Activated CD8-positive, alpha-beta memory T cell treated with anti-CD3 and anti-CD28 coated beads, Interleukin-2, amount 50 U/mL, for 4 hours (primary cell): ENCODE data around the gene CCDC167.
A peak's percentile ranks its signal among the peaks of the same experiment; 100 is the strongest.
"Not testable (repeated sequence)": the region's sequence is repeated elsewhere in the genome, so short reads cannot be mapped to it uniquely, and the experiment has no call there.

Experiments used
- DNase-seq: peaks from one replicate; pipeline ENCODE4 v3.0.0-alpha.2; 2020

The CCDC167 gene

GRCh38 chr6:37507690-37508421, 8.2 kb upstream of the CCDC167 start:
- DNase-seq: no peak

DNA sequence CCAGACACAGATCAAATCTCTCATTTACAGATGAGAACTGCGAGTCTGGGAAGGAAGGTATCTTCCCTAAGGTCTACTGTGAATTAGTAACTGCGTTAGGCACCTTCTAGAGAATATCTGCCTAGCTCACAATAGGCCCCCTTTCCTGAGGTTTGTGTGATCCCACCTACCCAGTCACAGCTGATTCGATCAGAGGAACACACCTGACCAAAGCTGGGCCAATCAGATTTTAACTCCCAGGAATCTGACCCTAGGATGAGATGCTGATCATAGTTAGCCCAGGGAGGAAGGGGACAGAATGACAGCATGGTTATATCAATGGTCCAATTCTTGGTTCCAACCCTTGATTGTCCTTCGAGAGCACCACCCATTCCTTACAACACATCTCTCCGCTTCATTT, 7.4 kb upstream of the CCDC167 start:
- DNase-seq: no peak

DNA sequence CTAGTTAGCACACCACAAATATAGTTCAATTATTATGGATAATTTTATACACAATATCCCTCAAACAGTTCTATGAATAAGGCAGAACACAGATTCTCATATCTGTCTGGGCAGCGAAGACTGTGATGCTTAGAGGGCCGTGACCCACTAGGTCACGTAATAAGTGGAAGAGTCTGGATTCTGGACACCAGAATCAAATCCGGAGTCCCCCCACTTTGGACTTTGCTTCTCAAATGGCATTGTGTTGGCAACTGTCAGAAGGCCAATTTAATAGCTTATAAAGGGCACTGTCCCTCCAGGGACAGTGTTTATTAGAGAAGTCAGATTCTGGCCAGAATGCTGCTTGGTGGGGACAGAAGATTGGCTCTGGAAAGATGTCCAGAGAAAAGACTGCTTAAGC, 6.8 kb upstream of the CCDC167 start:
- no peak for DNase-seq

DNA sequence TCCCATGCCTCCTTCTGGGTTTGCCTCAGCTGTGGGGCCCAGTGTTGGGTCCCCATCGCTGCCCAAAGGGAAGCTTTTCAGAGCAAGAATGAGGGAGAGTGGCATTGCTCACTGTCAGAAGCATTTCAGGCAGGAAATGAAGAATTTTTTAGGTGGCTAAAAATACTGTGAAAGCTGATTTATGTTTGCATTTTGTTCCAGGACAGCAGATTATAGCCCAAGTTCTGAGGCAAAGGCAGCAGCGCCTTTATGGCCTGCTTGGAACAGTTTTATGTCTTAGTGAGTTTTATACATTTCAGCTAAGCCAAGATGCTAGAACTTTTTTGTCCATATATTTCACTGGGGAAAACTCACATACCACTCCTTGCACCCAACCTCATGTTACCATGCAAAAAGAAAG, 4.3 kb upstream of the CCDC167 start:
- no peak for DNase-seq

GRCh38 chr6:37503309-37503965, 3.7 kb upstream of the CCDC167 start:
- no peak for DNase-seq

DNA sequence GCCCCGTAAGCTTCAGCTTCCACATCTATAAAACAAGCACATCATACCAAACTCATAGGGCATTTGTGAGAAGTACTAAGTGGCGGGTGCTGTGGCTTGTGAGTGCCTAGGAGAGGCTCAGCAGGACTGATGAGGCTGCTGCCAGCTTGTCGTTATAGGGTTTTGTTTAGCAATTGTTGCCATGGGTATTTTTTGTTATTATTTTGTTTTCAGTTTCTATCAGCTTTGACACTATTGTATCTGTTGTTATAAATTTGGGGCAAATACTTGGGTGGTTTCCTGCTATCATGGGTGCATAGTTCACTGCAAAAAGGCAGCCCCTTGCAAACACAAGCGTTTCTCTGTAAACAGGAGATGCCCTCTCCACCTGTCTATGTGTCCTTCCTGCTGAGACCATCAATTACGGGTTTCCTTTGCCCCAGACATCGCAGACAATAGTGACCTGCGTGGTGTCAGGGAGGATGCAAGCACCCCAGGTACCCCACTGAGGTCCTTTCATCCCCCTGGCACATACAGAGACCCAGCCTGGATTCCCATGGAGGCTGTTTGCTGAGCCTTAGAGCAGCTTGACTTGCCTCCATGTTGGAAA, 3.1 kb upstream of the CCDC167 start:
- no peak for DNase-seq

DNA sequence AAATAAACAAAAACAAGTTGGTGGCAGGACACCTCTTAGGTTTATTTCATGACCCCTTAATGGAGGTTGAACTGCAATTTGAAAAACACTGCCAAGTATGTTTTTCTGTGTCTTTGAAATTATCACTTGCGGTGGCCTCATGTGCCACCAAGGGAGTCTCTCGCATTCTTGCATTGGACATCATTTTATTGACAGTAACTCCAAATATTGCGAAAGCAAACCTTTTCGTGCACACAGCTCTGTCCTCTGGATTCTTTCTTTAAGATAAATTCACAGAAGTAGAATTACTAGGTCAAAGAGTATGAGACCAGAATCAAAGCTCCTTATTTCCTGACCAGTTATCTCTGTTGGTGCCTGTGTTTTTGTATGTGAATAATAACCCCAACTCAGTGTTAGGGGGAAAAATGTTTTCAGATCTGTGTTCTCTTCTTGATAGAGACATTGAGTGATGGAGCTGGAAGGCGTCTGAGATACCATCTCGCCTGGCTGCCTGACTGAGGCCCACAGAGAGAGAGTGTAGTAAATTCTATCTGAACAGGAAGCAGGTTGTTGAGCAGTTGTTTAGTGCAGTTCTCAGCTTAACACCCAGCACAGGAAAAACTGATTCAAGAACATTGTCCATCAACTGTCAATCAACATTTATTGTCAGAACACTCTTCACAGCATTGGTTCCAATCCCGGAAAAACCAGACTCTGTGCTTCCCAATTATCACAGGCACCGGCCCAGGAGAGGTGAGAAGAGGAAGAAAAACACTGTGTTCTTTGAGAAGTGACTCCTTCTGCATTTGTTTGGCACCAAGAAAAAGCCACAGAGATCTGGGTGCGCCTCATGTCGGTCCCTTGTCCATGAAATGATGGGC, 2.2 kb upstream of the CCDC167 start:
- no peak for DNase-seq

GRCh38 chr6:37500904-37501303, 1.2 kb upstream of the CCDC167 start:
- DNase-seq: not testable (repeated sequence)

DNA sequence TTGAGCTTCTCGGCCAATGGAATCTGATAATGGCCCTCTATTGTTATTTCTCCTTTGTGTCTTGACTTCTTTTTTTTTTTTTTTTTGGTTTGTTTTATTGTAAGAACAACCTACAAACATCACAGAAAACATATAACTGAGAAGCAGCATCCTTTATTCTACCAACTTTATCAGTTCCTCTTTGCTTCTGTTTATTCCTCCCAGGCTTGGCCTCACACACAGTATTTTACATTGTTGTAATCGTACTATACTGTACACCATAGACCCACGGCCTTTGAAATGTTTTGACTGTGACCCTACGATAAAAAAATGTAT, 558 bp upstream of the CCDC167 start:
- no peak for DNase-seq

DNA sequence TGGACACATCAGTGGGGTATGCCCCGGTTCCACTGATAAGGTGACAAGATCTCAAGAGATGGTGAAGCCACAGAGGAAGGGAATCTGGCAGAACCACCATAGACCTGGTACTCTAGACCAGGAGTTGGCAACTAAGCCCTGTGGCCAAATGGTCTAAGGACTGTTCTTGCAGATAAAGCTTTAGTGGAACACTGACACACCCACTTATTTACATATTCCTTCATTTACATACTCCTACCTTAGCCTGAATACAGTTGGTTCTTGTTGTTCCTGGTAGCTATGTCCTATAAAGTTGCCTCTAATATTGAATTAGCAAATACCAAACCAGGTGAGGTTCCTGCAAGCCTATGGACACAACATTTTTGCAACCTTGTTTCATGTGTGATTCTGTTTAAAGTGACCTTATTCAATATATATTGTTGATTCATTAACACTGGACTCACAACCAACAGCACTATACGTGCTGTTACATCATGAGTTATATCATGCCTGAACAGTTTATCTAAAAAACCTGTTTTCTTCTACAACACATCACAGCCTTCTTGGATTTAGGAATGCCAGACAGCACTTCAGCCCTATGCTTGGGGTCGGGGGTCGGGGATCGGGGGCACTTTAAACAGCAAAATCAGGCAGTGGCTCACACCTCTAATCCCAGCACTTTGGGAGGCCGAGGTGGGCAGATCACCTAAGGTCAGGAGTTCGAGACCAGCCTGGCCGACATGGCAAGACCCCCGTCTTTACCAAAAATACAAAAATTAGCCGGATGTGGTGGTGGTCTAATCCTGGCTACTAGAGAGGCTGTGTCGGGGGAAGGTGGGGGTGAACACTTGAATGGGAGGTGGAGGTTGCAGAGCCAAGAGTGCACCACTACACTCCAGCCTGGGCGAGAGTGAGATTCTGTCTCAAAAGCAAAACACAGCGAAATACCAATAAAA, 2.5 kb downstream of the CCDC167 start:
- DNase-seq: no peak

DNA sequence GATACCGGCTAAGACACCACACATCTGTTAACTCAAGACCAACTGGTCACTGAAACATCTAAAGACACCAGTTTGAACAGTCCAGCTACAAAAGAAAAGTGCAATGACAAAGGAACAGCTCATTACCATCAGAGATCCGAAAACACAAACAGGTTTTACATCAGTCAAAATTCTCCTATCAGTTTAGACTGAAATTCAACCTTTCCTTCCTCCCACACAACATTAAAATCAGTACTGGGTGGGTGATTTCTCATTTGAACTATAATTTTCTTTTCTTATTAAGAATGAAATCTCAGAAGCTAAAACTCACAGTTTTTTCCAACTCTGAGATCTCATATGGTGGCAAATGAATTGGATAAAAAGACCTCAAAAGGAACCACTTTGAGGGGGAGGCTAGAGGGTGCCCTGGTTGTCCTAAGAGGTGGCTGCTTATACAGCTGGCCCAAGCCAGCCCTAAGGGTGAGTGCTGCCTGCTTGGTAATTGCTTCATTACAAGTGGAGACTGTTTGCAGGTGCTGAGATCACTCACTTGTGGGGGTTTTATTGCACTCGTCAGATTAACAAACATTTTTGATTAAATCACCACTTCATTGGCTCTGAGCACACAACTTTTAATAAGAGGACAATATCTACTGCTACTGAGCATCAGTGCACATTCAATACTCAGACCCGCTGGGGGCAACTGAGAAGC, 4.3 kb downstream of the CCDC167 start:
- DNase-seq: no peak

DNA sequence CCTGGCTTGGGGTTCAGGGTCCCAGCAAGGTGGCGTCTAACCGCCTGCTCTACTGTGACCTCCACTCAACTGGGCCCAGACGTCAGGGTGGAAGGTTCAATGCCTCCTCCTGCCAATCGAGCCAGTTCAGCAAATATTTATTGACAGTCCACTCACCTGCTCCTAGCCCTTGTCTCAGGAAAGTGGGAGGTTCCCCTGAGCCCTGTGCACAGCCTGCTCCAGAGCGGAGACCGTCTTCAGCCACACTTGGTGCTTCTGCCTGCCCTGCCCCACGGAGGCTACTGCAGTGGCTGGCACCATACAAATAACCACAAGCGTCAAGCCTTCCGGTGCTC, 6.1 kb downstream of the CCDC167 start:
- no peak for DNase-seq

GRCh38 chr6:37492991-37493660, 6.6 kb downstream of the CCDC167 start:
- DNase-seq: no peak

GRCh38 chr6:37492236-37492972, 7.3 kb downstream of the CCDC167 start:
- no peak for DNase-seq

GRCh38 chr6:37491830-37492208, 7.9 kb downstream of the CCDC167 start:
- no peak for DNase-seq

DNA sequence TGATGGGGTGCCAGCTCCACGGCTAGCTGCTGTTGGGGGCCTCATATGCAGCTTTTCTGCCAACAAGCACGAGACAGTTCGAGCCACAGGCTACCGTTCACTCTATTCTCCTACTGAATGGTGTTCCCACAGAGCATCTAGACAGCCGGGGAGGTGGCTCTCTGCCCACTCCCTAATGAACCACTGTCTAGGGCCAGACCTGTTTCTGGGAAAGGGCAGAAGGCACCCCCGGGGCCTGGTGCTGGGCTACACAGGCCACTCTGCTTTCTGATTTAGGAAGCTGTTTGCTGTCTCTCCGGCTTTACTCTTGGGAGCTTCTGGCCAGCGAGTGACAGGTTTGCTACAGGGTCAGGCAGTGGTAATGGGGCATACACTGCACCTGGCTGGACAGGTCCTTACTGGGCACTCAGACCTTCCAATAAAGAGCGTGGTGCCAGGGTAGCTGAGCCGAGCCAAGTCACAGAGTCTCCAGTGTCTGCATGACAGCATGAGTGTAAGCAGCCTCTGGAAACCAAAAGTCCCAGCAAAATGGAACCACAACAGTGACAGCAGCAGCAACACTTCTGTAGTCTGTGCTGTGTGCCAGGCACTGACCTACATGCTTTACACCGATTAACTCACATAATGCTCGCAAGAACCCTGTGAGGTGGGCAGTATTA, 8.4 kb downstream of the CCDC167 start:
- no peak for DNase-seq

GRCh38 chr6:37490536-37491170, 9.0 kb downstream of the CCDC167 start:
- DNase-seq: no peak

DNA sequence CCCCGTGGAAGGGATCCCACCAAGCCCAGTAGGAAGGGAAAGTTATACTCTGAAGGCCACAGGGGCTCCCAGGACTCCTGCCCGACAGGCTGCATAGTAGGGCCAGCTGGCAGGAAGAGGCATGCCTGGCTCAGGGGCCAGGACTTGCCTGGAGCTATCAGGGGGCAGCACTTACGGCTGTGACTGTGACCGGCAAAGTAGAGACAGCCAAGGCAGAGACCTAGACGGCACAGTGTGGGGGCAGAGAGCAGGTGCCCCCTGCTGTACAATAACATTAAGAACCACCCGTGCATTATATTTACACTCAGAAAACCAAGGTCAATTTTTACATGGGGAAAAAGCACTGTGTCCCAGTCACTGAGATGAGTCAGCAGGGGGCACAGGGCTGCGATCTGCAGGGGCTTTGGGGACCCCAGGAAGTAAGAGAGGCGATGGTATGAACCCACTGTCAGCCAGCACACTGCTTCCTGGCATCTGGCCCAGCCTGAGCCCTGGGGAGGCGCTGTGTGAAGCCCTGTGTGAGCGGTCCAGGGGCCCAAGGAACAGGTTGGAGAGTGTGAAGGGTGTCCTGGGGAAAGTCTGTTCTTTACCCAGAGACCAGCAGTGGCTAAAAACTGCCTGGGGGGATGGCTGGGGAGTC, 9.9 kb downstream of the CCDC167 start:
- DNase-seq: peak; percentile 37

DNA sequence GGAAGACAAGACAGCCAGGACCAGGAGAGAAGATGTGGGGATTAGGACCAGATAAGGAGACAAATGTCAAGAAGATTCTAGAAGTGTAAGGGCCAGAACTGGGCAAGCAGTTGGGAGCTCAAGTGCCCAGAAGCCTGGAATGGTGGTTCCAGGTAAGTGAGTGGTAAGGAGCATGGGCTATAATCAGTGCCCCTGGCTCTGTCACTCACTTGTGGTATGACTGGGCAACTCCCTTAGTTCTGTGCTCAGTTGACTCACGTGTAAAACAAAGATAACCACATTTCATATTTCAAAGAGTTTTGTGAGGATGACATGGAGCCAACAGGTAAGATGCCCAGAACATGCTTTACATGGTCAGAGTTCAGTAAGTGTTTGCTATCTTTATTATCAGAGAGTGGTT, 11.2 kb downstream of the CCDC167 start:
- DNase-seq: no peak
